Stimulated activated naive CD4-positive, alpha-beta T cell treated with Interleukin-2 at 50 U/mL for 16 hours (primary cell): ENCODE results near the gene HHIPL2.
A peak's percentile ranks its signal among the peaks of the same experiment; 100 is the strongest.

ENCODE experiments used
- DNase-seq: peaks from one replicate; lab custom pipeline; 2025; lab: John Stamatoyannopoulos, UW

HHIPL2 gene

GRCh38 chr1:222547944-222548671, at the start of gene HHIPL2:
TSS of gene HHIPL2 (minus strand) at chr1:222548104. CDS start at chr1:222548044, 60 bp downstream.
- no peak for DNase-seq

- DNase-seq, result no peak
Observed at GRCh38 chr1:222596696-222597095, 48.8 kb upstream of the HHIPL2 start.

- no peak for DNase-seq
Observed at GRCh38 chr1:222594789-222595188, 46.9 kb upstream of the HHIPL2 start.

GRCh38 chr1:222592171-222592570, 44.3 kb upstream of the HHIPL2 start:
- no peak for DNase-seq

- peak; percentile 81 for DNase-seq
Observed at GRCh38 chr1:222589462-222590302, 41.8 kb upstream of the HHIPL2 start, which contains the start of gene TAF1A. TSS of gene TAF1A (minus strand) at chr1:222589933.

- no peak for DNase-seq
Observed at GRCh38 chr1:222588135-222588534, 40.2 kb upstream of the HHIPL2 start.

GRCh38 chr1:222586842-222587241, 38.9 kb upstream of the HHIPL2 start:
- no peak for DNase-seq

GRCh38 chr1:222583079-222583478, 35.2 kb upstream of the HHIPL2 start:
- no peak for DNase-seq

- DNase-seq, result no peak
Observed at GRCh38 chr1:222582099-222582774, 34.3 kb upstream of the HHIPL2 start.

- no peak for DNase-seq
Observed at GRCh38 chr1:222579316-222579715, 31.4 kb upstream of the HHIPL2 start.

- DNase-seq, result no peak
Observed at GRCh38 chr1:222570837-222571236, 22.9 kb upstream of the HHIPL2 start.

- DNase-seq, result no peak
Observed at GRCh38 chr1:222561656-222562055, 13.8 kb upstream of the HHIPL2 start.

GRCh38 chr1:222557574-222557973, 9.7 kb upstream of the HHIPL2 start:
- DNase-seq, result no peak

- DNase-seq, result no peak
Observed at GRCh38 chr1:222557148-222557547, 9.2 kb upstream of the HHIPL2 start.

GRCh38 chr1:222555992-222556615, 8.2 kb upstream of the HHIPL2 start:
- no peak for DNase-seq

GRCh38 chr1:222554177-222554576, 6.3 kb upstream of the HHIPL2 start:
- no peak for DNase-seq

GRCh38 chr1:222552882-222553281, 5.0 kb upstream of the HHIPL2 start:
- no peak for DNase-seq

- DNase-seq, result no peak
Observed at GRCh38 chr1:222547260-222547614, 667 bp downstream of the HHIPL2 start.

GRCh38 chr1:222546548-222547259, 1.2 kb downstream of the HHIPL2 start:
- no peak for DNase-seq

- no peak for DNase-seq
Observed at GRCh38 chr1:222546091-222546490, 1.8 kb downstream of the HHIPL2 start.

GRCh38 chr1:222543817-222544216, 4.1 kb downstream of the HHIPL2 start:
- no peak for DNase-seq

- DNase-seq, result no peak
Observed at GRCh38 chr1:222540598-222540995, 7.3 kb downstream of the HHIPL2 start.
